ENCODE data around the gene SCNM1.
"Not testable (repeated sequence)": the region's sequence is repeated elsewhere in the genome, so short reads cannot be mapped to it uniquely, and the experiment has no call there.

SCNM1 gene

DNA sequence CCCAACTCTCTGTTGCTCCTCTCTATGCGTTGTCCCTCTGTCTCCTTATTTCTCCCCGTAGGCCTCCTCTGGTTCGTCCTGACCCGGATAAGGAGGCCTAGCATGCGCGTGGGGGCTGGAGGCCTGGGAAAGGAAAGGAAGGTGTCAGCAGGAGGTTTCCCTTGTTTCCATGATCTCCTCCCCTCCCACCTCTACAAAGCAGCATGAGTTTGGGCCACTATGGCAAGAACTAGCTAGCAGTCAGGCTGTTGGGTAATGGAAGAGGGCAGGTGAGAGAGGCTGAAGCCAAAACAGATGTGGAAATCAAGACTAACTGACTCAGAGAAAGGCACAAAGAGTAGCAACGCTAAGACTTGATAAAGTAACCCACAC, 18.8 kb upstream of the SCNM1 start:
- no peak for DNase-seq

DNA sequence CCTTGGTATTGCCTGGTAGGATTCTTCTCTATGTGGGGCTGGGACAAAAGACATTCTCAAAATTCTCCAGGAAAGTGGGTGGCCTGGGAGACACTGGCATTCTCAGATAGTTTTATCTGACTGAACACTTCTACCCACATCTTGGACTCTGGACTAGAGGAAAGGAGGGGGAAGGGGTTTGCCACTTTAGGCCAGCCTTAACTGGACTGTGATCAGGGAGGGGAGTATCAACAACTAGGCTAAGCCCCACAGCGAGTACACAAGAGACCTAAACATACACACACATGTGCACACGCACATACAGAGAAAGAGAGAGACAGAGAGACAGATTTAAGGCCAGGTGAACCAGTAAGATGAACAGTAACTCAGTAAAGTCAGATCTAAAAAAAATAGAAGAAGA, 18.3 kb upstream of the SCNM1 start:
- no peak for DNase-seq

DNA sequence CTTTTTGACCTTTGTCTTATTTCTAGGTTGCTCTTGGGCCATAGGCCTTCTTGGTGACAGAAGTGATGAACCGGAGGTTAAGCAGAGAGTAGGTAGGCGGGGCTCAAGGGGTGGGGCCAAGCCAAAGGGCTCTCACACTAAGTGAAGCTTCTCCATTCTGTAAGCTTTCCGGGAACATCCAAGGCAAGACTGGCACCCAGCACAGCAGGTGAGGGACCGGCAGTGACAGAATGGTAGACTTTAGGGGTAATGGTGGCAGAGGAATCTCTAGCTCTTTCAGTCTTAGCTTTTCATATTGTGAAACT, 9.5 kb upstream of the SCNM1 start, which contains the start of gene TNFAIP8L2:
Gene TNFAIP8L2, plus strand, starts transcription at position 135 of the 305 bp plus-strand sequence. CDS start 2,049 bp downstream, outside the sequence.
- peak; percentile 73 for DNase-seq

DNA sequence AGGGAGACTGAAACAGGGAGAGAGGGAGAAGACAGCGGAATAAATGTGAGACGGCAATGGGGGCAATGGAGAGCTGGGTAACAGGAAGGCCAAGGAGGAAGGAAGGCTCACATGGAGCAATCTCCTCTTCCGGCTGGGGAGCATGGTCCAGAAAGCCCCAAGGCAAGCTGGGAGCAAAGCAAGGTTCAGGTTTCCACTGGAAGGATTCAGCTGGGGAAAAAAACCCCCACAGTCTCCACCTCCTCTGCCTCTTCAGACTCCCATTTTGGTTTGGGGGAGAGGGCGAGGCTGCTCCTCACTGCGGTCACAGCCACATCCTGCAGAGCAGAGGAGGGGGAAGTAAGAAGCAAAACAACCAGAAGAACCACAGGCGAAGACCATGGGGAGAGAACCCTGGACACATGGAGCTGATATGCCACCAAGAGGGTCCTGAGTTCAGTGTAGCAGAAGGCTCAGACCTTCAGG, 8.8 kb upstream of the SCNM1 start:
- peak; percentile 39 to 40 for DNase-seq

- peak; percentile 29 to 54 for DNase-seq
Observed at GRCh38 chr1:151158326-151158725, 7.6 kb upstream of the SCNM1 start.

DNA sequence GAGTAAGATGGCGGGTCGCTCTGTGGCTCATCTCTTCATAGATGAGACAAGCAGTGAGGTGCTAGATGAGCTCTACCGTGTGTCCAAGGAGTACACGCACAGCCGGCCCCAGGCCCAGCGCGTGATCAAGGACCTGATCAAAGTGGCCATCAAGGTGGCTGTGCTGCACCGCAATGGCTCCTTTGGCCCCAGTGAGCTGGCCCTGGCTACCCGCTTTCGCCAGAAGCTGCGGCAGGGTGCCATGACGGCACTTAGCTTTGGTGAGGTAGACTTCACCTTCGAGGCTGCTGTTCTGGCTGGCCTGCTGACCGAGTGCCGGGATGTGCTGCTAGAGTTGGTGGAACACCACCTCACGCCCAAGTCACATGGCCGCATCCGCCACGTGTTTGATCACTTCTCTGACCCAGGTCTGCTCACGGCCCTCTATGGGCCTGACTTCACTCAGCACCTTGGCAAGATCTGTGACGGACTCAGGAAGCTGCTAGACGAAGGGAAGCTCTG, 7.1 kb upstream of the SCNM1 start:
- no peak for DNase-seq

- no peak for DNase-seq
Observed at GRCh38 chr1:151159373-151159772, 6.6 kb upstream of the SCNM1 start.

DNA sequence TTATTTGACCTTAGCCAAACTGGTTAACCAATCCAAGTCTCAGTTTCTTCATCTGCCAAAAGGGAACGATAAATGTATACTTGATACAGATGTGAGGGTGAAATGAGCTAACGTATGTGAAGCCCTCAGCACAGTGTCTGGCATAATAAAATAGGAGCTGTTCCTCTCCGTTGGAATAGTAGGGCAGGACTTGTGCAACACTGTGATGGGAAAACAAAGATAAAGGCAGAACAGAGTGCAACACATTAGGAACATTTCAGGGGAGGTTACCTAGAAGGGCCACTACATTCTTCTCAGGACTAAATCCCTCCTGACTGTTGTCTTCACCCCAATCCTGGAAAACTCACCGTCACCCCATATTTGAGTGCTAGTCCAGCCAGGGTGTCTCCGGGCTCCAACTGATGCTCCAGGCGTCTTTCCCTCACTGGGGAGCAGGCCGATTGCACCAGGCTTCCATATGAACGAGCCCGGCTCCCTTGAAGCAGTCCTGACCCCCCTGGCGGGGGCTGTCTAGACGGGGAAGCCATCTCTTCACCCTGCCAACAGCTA, 1.1 kb upstream of the SCNM1 start:
- no peak for DNase-seq

- DNase-seq = no peak
Observed at GRCh38 chr1:151165281-151165737, 635 bp upstream of the SCNM1 start.

GRCh38 chr1:151166505-151166956, 587 bp downstream of the SCNM1 start:
- DNase-seq = no peak

DNA sequence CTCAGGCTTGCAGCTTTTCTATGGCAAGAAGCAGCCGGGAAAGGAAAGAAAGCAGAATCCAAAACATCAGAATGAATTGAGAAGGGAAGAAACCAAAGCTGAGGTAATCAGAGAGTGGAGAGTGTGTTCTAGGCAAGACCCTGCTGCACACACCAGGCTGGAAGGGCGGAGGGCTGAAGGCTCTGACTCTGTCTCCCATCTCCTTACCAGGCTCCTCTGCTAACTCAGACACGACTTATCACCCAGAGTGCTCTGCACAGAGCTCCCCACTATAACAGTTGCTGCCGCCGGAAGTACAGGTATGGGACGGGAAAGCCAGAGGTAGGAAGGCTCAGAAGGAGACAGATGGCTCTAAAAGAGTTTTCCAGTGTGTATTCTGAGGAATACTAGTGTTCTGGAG, 1.2 kb downstream of the SCNM1 start:
- no peak for DNase-seq

- DNase-seq = no peak
Observed at GRCh38 chr1:151171190-151171589, 5.2 kb downstream of the SCNM1 start.

DNA sequence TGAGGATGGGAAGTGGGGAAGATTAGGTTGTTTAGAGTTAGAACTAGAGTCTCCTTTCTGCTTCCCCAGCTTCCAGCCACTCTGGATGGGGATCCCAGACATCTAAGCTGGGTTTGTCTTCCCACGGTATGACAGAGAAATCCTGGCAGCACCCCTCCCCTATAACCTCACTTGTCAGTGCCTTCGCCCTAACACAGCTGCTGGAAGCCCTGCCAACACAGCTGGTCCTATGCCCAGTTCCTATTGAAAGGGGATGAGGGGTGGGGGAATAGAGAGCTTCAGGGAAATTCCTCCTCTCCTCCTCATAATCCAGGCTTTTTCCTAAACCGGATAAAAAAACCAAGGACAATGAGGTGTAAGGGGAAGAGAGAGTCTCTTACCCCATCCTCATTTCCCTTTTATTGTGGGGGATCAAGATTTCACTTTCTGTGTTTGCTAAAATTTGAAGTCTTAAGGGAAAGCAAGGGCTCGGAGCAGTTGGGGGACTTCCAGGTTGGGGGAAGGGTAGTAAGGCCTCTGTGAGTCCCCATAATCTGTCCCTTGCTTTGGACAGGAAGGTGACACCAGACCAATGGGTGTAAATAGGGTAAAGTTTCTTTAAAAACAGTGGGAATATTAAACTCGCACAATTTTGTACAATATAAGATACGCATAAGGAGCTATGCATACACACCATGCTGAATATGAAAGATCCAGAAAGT, 9.2 kb downstream of the SCNM1 start:
- no peak for DNase-seq

GRCh38 chr1:151175863-151176262, 9.9 kb downstream of the SCNM1 start, which contains the start of gene TMOD4:
TSS of gene TMOD4 (minus strand) at chr1:151175981. CDS start at chr1:151174875, 1,106 bp downstream.
- DNase-seq = no peak

- DNase-seq = no peak
Observed at GRCh38 chr1:151176514-151177045, 10.6 kb downstream of the SCNM1 start.

DNA sequence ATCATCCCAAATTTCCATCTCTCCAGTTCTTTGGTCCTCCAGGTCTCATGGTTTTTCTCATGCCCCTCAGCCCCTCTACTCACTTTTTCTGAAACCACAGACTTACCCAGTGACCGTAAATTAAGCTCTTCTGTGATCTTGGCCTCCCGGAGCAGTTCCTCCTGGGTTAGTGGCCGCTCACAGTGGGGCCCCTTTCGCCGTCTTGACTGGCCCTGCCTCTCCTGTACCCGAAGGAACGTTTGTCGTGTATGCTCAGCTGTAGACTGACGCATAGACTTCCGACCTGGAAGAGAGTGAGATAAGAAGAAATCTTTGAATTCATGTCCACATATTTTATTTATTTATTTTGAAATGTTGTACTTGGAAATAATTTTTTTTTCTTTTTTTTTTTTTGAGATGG, 18.3 kb downstream of the SCNM1 start:
- no peak for DNase-seq

GRCh38 chr1:151187205-151187604, 21.3 kb downstream of the SCNM1 start:
- DNase-seq = no peak

DNA sequence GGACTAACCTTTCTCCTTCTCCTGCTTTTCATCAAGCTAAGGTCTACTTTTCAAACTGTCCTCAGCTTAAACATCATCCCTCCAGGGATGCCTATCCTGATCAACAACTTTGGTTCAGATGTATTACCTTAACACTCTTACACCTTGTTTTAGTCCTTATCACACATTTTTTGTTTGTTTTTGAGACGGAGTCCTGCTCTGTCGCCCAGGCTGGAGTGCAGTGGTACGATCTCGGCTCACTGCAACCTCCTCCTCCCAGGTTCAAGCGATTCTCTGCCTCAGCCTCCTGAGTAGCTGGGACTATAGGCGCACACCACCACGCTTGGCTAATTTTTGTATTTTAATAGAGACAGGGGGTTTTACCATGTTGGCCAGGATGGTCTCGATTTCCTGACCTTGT, 22.7 kb downstream of the SCNM1 start:
- DNase-seq = not testable (repeated sequence)

DNA sequence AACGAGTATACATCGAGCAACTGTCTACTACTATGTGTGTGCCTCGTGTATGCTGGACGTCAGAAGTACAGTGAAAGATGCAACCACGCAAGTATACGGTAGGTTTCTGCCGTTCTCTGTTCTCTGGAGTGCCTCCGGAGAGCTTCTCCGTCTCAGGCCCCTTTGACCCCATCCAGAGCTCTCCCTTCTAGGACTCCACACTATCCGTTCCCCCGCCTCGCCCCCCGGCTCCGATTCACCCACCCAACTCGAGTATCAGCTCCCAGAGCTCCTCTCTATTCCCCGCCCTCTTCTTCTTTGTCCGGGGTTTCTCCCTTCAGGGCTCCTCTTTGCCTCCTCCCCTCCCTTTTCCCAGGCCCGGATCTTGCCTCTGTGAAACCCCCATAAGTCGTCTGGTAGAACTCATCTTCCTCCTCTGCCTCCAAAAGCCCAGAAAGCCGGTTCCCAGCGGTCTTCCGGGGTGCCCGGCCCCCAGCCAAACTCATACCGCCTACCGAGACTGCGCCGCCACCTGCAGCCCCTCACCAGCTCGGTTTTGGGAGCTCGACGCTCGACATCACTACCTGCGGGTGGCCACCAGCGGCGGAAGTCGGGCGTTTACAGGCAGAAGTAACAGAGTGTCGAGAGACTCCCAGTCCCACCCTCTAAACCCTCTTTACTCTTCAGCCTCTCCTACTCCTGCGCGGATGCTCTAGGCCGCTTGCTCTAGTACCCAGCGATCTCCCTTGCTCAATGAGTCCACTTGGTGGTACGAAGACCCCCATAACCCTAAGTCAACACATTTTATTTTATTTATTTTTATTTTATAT, 23.9 kb downstream of the SCNM1 start, which contains the start of gene VPS72:
Gene VPS72, minus strand, starts transcription at position 561 of the 809 bp plus-strand sequence. Its CDS starts 76 bp downstream, at position 485.
- peak; percentile 79 to 84 for DNase-seq

GRCh38 chr1:151192047-151192446, 26.1 kb downstream of the SCNM1 start:
- no peak for DNase-seq

- no peak for DNase-seq
Observed at GRCh38 chr1:151193304-151193703, 27.4 kb downstream of the SCNM1 start.

DNA sequence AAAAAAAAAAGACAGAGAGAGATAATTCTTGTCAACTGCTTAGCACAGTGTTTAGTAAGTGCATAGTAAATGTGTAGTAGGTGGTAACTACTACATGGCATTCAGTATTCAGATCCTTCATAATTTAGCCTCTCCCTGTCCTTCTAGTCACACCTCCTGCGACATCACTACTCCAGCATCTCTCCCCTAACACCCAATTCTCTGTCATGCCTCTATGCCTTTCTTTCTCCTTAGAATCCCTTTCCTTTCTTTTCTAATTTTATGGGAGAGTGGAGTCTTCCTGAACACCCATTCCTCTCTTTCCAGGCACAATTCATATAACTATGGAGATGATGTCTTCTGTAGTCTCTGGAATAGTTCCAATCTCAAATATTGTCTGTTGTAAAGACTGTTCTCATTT, 27.9 kb downstream of the SCNM1 start:
- DNase-seq = no peak

Data from activated CD4-positive, alpha-beta T cell treated with anti-CD3 and anti-CD28 coated beads for 4 hours (primary cell).